H9 (cell line): ENCODE results near the gene TMEM267. TPM values are rescaled to one million over a fixed set of nuclear protein-coding genes. Genes with fewer than 3 reads are reported as not detected.

Source experiments
- DNase-seq: peaks from one replicate; pipeline ENCODE4 v3.0.0-alpha.2; 2017
- H2AFZ ChIP-seq: one replicate; pipeline ENCODE4 v1.6.1; 2013; ENCODE audit warnings: mild to moderate bottlenecking, low read length, control low read depth, moderate library complexity
- H2AK5ac ChIP-seq: 2 replicates; pipeline ENCODE4 v1.6.1; 2013; ENCODE audit warnings: low read length, control low read depth, mixed read lengths; ENCODE audit not compliant: insufficient read length
- H2BK120ac ChIP-seq: one replicate; pipeline ENCODE4 v1.6.1; 2013; ENCODE audit warnings: low read depth, mild to moderate bottlenecking, low read length, control low read depth, inconsistent platforms; ENCODE audit not compliant: poor library complexity, severe bottlenecking
- H2BK12ac ChIP-seq: 2 replicates; pipeline ENCODE4 v1.6.1; 2013; ENCODE audit warnings: low read length, control low read depth, mixed read lengths, low read depth; ENCODE audit not compliant: insufficient read length
- H2BK15ac ChIP-seq: 2 replicates; pipeline ENCODE4 v1.6.1; 2013; ENCODE audit warnings: low read depth, low read length, control low read depth
- H2BK20ac ChIP-seq: one replicate; pipeline ENCODE4 v1.6.1; 2013; ENCODE audit warnings: low read depth, mild to moderate bottlenecking, low read length, control low read depth, inconsistent platforms; ENCODE audit not compliant: poor library complexity, severe bottlenecking
- H2BK5ac ChIP-seq: 2 replicates; pipeline ENCODE4 v1.6.1; 2013; ENCODE audit warnings: low read length, control low read depth, mixed read lengths; ENCODE audit not compliant: insufficient read length
- H3K14ac ChIP-seq: 2 replicates; pipeline ENCODE4 v1.6.1; 2013; ENCODE audit warnings: low read length, control low read depth; ENCODE audit not compliant: insufficient read depth
- H3K18ac ChIP-seq: 2 replicates; pipeline ENCODE4 v1.6.1; 2013; ENCODE audit warnings: low read depth, mild to moderate bottlenecking, mixed read lengths, low read length, control low read depth; ENCODE audit not compliant: insufficient read length
- H3K23ac ChIP-seq: 2 replicates; pipeline ENCODE4 v1.6.1; 2013; ENCODE audit warnings: low read length, control low read depth, mixed read lengths, low read depth; ENCODE audit not compliant: insufficient read length
- H3K23me2 ChIP-seq: 2 replicates; pipeline ENCODE4 v1.6.1; 2013; ENCODE audit warnings: low read depth, mild to moderate bottlenecking, mixed read lengths, low read length, control low read depth; ENCODE audit not compliant: insufficient read length, poor library complexity, severe bottlenecking
- H3K27ac ChIP-seq: 2 replicates; pipeline ENCODE4 v1.5.1; 2013; ENCODE audit warnings: low read length, control low read depth, mixed read lengths, low read depth; ENCODE audit not compliant: insufficient read length
- H3K27me3 ChIP-seq: 2 replicates; pipeline ENCODE4 v1.6.1; 2013; ENCODE audit warnings: low read length, control low read depth, inconsistent platforms; ENCODE audit not compliant: insufficient read depth
- H3K4ac ChIP-seq: 2 replicates; pipeline ENCODE4 v1.6.1; 2013; ENCODE audit warnings: low read depth, mild to moderate bottlenecking, control low read depth, inconsistent platforms, low read length, moderate library complexity
- H3K4me1 ChIP-seq: 2 replicates; pipeline ENCODE4 v1.6.1; 2013; ENCODE audit warnings: low read length, control low read depth, inconsistent platforms; ENCODE audit not compliant: insufficient read depth
- H3K4me2 ChIP-seq: 2 replicates; pipeline ENCODE4 v1.6.1; 2013; ENCODE audit warnings: low read length, control low read depth, mixed read lengths; ENCODE audit not compliant: insufficient read length, insufficient read depth
- H3K56ac ChIP-seq: 2 replicates; pipeline ENCODE4 v1.6.1; 2013; ENCODE audit warnings: low read depth, mild to moderate bottlenecking, mixed read lengths, low read length, control low read depth; ENCODE audit not compliant: insufficient read length
- H3K79me1 ChIP-seq: 2 replicates; pipeline ENCODE4 v1.6.1; 2013; ENCODE audit warnings: low read depth, mild to moderate bottlenecking, moderate library complexity, low read length, control low read depth, inconsistent platforms; ENCODE audit not compliant: insufficient read depth, poor library complexity, severe bottlenecking
- H3K79me2 ChIP-seq: 2 replicates; pipeline ENCODE4 v1.6.1; 2013; ENCODE audit warnings: low read length, control low read depth, inconsistent platforms; ENCODE audit not compliant: insufficient read depth
- H3K9ac ChIP-seq: 2 replicates; pipeline ENCODE4 v1.6.1; 2013; ENCODE audit warnings: low read length, control low read depth, mixed read lengths; ENCODE audit not compliant: insufficient read length; ENCODE audit errors: extremely low read depth
- H3K9me3 ChIP-seq: one replicate; pipeline ENCODE4 v1.6.1; 2013; ENCODE audit warnings: low read depth, low read length, inconsistent platforms; ENCODE audit not compliant: control insufficient read depth
- H3T11ph ChIP-seq: one replicate; pipeline ENCODE4 v1.6.1; 2013; ENCODE audit warnings: mild to moderate bottlenecking, low read length, control low read depth, inconsistent platforms
- H4K20me1 ChIP-seq: one replicate; pipeline ENCODE4 v1.6.1; 2013; ENCODE audit not compliant: control insufficient read depth, insufficient read length, insufficient read depth
- H4K5ac ChIP-seq: 2 replicates; pipeline ENCODE4 v1.6.1; 2013; ENCODE audit warnings: low read depth, mild to moderate bottlenecking, mixed read lengths, low read length, control low read depth; ENCODE audit not compliant: insufficient read length
- H4K8ac ChIP-seq: replicated peaks from 2 replicates; pipeline ENCODE4 v1.6.1; 2013; ENCODE audit warnings: low read length, control low read depth, mixed read lengths, low read depth; ENCODE audit not compliant: insufficient read length
- H4K91ac ChIP-seq: 2 replicates; pipeline ENCODE4 v1.6.1; 2013; ENCODE audit warnings: low read depth, mild to moderate bottlenecking, moderate library complexity, mixed read lengths, low read length, control low read depth; ENCODE audit not compliant: insufficient read length
- H3K27ac Mint-ChIP-seq, 3 experiments: 2 replicates in 2 of 3; 3 replicates in 1 of 3; pipeline ENCODE4 v1.8.0; 2020 to 2021; ENCODE audit warnings: mixed read lengths in 3 of 3, mild to moderate bottlenecking in 1 of 3, moderate library complexity in 1 of 3
- H3K27me3 Mint-ChIP-seq: 2 replicates; pipeline ENCODE4 v1.8.0; 2021; ENCODE audit warnings: low read depth, mild to moderate bottlenecking, moderate library complexity, mixed read lengths
- H3K36me3 Mint-ChIP-seq, 3 experiments: 2 replicates in 2 of 3; 3 replicates in 1 of 3; pipeline ENCODE4 v1.8.0; 2020 to 2021; ENCODE audit warnings: low read depth in 3 of 3, mixed read lengths in 3 of 3; ENCODE audit not compliant: insufficient read depth in 1 of 3
- H3K4me1 Mint-ChIP-seq, 2 experiments: 2 replicates each; pipeline ENCODE4 v1.8.0; 2020; ENCODE audit warnings: mixed read lengths in 2 of 2
- H3K4me3 Mint-ChIP-seq, 2 experiments: 2 replicates in 1 of 2; 3 replicates in 1 of 2; pipeline ENCODE4 v1.8.0; 2020 to 2021; ENCODE audit warnings: mild to moderate bottlenecking in 2 of 2, mixed read lengths in 2 of 2, moderate library complexity in 1 of 2
- H3K9me3 Mint-ChIP-seq, 2 experiments: 2 replicates in 1 of 2; 3 replicates in 1 of 2; pipeline ENCODE4 v1.8.0; 2020; ENCODE audit warnings: mild to moderate bottlenecking in 2 of 2, mixed read lengths in 2 of 2, moderate library complexity in 1 of 2
- CTCF ChIP-seq: fragments of 200-600 bp; sonication (generic); conservative IDR thresholded peaks from 3 replicates; pipeline ENCODE4 v1.8.0; 2021; ENCODE audit warnings: antibody characterized with exemption, mild to moderate bottlenecking
- WGBS: extraction: QIAGEN DNeasy Blood & Tissue Kit; methylation state at CpG from one replicate; pipeline ENCODE4 v1.1.7; 2013; ENCODE audit warnings: missing lambda C conversion rate, low lambda C conversion rate, mixed read lengths; ENCODE audit not compliant: insufficient read length; ENCODE audit errors: extremely low coverage; 5-methylcytosine and 5-hydroxymethylcytosine counted together
- total RNA-seq: library from RNA; stranded (reverse); gene quantifications from 2 replicates; pipeline ENCODE4 v1.2.1, GENCODE V29; 2021

TMEM267 gene
- total RNA-seq, 1 experiment from 2014 or later: 5.1 TPM

GRCh38 chr5:43412156-43412555 is 71.5 kb downstream of the TMEM267 start, which contains the start of gene CCL28:
TSS of gene CCL28 (minus strand) at chr5:43412391. CDS start at chr5:43412316, 75 bp downstream.
- H3K27me3 Mint-ChIP-seq: peaks cover under 1% of the 10 kb centered on the region; the same call in 1 of the 2 replicates
- no peak within 1 kb of the TSS for H2BK5ac ChIP-seq
- no CpG with 5 or more reads among the region's 6 CpGs for WGBS

More at GRCh38 chr5:43412156-43412555, 71.5 kb downstream of the TMEM267 start, which contains the start of gene CCL28:
- peaks cover 5 to 6% of the 10 kb centered on the region in 2 experiments; a peak in 3 of 4 replicates for H3K4me1 Mint-ChIP-seq
- H4K8ac ChIP-seq: no peak within 1 kb of the TSS
- H3K18ac ChIP-seq: no peak within 1 kb of the TSS
- no peak within 1 kb of the TSS for H2AK5ac ChIP-seq
- H2BK15ac ChIP-seq: no peak within 1 kb of the TSS
- H3K56ac ChIP-seq: no peak within 1 kb of the TSS
- H3K4me2 ChIP-seq: no peak within 1 kb of the TSS
- H3K36me3 Mint-ChIP-seq: no peaks in the 10 kb centered on the region; a peak in 1 of 7 replicates
- H3K23me2 ChIP-seq: no peaks in the 10 kb centered on the region
- no peaks in the 10 kb centered on the region for H3K27me3 ChIP-seq
- no peak within 1 kb of the TSS for H2BK120ac ChIP-seq
- no peak within 1 kb of the TSS for H2BK12ac ChIP-seq
- no peaks in the 10 kb centered on the region for H3K79me1 ChIP-seq
- no peaks in the 10 kb centered on the region for H3K4me1 ChIP-seq
- no peaks in the 10 kb centered on the region for H3K79me2 ChIP-seq
- no peak within 1 kb of the TSS for H4K91ac ChIP-seq
- no peak within 1 kb of the TSS for H3K9ac ChIP-seq
- no peak within 1 kb of the TSS for H4K5ac ChIP-seq
- H3K9me3 ChIP-seq: no peaks in the 10 kb centered on the region
- H3K27ac ChIP-seq: no peak within 1 kb of the TSS
- H2AFZ ChIP-seq: no peak within 1 kb of the TSS
- no peak within 1 kb of the TSS for H3K4ac ChIP-seq
- no peak within 1 kb of the TSS for H3T11ph ChIP-seq
- no peak within 1 kb of the TSS for H3K4me3 Mint-ChIP-seq
- H4K20me1 ChIP-seq: no peaks in the 10 kb centered on the region
- peaks cover 0 to 2% of the 10 kb centered on the region in 2 experiments; a peak in 1 of 5 replicates for H3K9me3 Mint-ChIP-seq
- peak within 1 kb of the TSS in 1 of 3 experiments; percentile 48; a peak in 1 of 7 replicates for H3K27ac Mint-ChIP-seq
- DNase-seq: no peak
- no peak within 1 kb of the TSS for H2BK20ac ChIP-seq
- H3K14ac ChIP-seq: no peak within 1 kb of the TSS
- no peak for TF ChIP-seq CTCF
- H3K23ac ChIP-seq: no peak within 1 kb of the TSS
